ENCODE data around the gene PLCD4. TPM values are rescaled to one million over a fixed set of nuclear protein-coding genes. Genes with fewer than 3 reads are reported as not detected.

PLCD4 gene
- total and polyA plus RNA-seq, 10 of the 15 experiments (the other 5 are each of a cell fraction or from before 2014, with no cell fraction given), result under 0.01 to 1.5 (median 0.23) TPM; not detected in 2

Small RNA genes lying within 50 kb of the gene (small RNA-seq; reads per million reads assigned to genes)
- not detected for gene RNU6-136P

Other genes starting within 250 kb of the PLCD4 start
Only the 7 nearest of the 12 such genes appear.
- 9.7 and 10.2 TPM in 2 replicates for gene USP37, start 39.5 kb upstream of the PLCD4 start, total RNA-seq (2014; rRNA removed)
- 16.0 and 16.3 TPM in 2 replicates for gene USP37, start 39.5 kb upstream of the PLCD4 start, total RNA-seq (2014; rRNA removed; fragmentation: Illumina TruSeq; extraction: Trizol)
- 15.6 and 18.6 TPM in 2 replicates for gene USP37, start 39.5 kb upstream of the PLCD4 start, total RNA-seq (2021)
- 14.4 and 23.6 TPM in 2 replicates for gene USP37, start 39.5 kb upstream of the PLCD4 start, polyA plus RNA-seq (2011; rRNA removed)
- 10.2 and 12.5 TPM in 2 replicates for gene USP37, start 39.5 kb upstream of the PLCD4 start, polyA plus RNA-seq (2014; fragmentation: Illumina TruSeq; extraction: Trizol)
- gene USP37, start 39.5 kb upstream of the PLCD4 start, polyA plus RNA-seq (2014; fragmentation: Nextera tagmentation; extraction: Ambion mirVana), result 1 to 10 TPM; 2.8 to 4.1 TPM
- 5.7 and 6.6 TPM in 2 replicates for gene USP37, start 39.5 kb upstream of the PLCD4 start, polyA plus RNA-seq (2014; rRNA removed)
- gene USP37, start 39.5 kb upstream of the PLCD4 start, polyA plus RNA-seq (2016; fragmentation: Nextera tagmentation; extraction: Ambion mirVana), result 10 to 100 TPM; 10.7 to 10.8 TPM
- 105 and 115 TPM in 2 replicates for gene CNOT9, start 39.1 kb upstream of the PLCD4 start, total RNA-seq (2014; rRNA removed)
- 82.1 and 83.8 TPM in 2 replicates for gene CNOT9, start 39.1 kb upstream of the PLCD4 start, total RNA-seq (2014; rRNA removed; fragmentation: Illumina TruSeq; extraction: Trizol)
- gene CNOT9, start 39.1 kb upstream of the PLCD4 start, total RNA-seq (2021), result 95.3 and 105 TPM in 2 replicates
- gene CNOT9, start 39.1 kb upstream of the PLCD4 start, polyA plus RNA-seq (2011; rRNA removed), result 172 and 197 TPM in 2 replicates
- gene CNOT9, start 39.1 kb upstream of the PLCD4 start, polyA plus RNA-seq (2014; fragmentation: Illumina TruSeq; extraction: Trizol), result 94.1 and 94.3 TPM in 2 replicates
- 10 to 100 TPM; 51.0 to 58.5 TPM for gene CNOT9, start 39.1 kb upstream of the PLCD4 start, polyA plus RNA-seq (2014; fragmentation: Nextera tagmentation; extraction: Ambion mirVana)
- gene CNOT9, start 39.1 kb upstream of the PLCD4 start, polyA plus RNA-seq (2014; rRNA removed), result 74.9 and 87.2 TPM in 2 replicates
- 100 to 1,000 TPM; 102 to 114 TPM for gene CNOT9, start 39.1 kb upstream of the PLCD4 start, polyA plus RNA-seq (2016; fragmentation: Nextera tagmentation; extraction: Ambion mirVana)
- gene ZNF142, start 51.7 kb downstream of the PLCD4 start, total RNA-seq (2014; rRNA removed), result 16.6 and 21.7 TPM in 2 replicates
- gene ZNF142, start 51.7 kb downstream of the PLCD4 start, total RNA-seq (2014; rRNA removed; fragmentation: Illumina TruSeq; extraction: Trizol), result 8.5 and 10.0 TPM in 2 replicates
- gene ZNF142, start 51.7 kb downstream of the PLCD4 start, total RNA-seq (2021), result 33.8 and 40.9 TPM in 2 replicates
- gene ZNF142, start 51.7 kb downstream of the PLCD4 start, polyA plus RNA-seq (2011; rRNA removed), result 2.1 and 4.5 TPM in 2 replicates
- gene ZNF142, start 51.7 kb downstream of the PLCD4 start, polyA plus RNA-seq (2014; fragmentation: Illumina TruSeq; extraction: Trizol), result 7.2 and 16.3 TPM in 2 replicates
- 1 to 10 TPM; 1.3 to 2.4 TPM for gene ZNF142, start 51.7 kb downstream of the PLCD4 start, polyA plus RNA-seq (2014; fragmentation: Nextera tagmentation; extraction: Ambion mirVana)
- 13.8 and 17.1 TPM in 2 replicates for gene ZNF142, start 51.7 kb downstream of the PLCD4 start, polyA plus RNA-seq (2014; rRNA removed)
- 10 to 100 TPM; 19.9 to 21.1 TPM for gene ZNF142, start 51.7 kb downstream of the PLCD4 start, polyA plus RNA-seq (2016; fragmentation: Nextera tagmentation; extraction: Ambion mirVana)
- 35.1 and 53.7 TPM in 2 replicates for gene BCS1L, start 51.8 kb downstream of the PLCD4 start, total RNA-seq (2014; rRNA removed)
- 33.2 and 40.4 TPM in 2 replicates for gene BCS1L, start 51.8 kb downstream of the PLCD4 start, total RNA-seq (2014; rRNA removed; fragmentation: Illumina TruSeq; extraction: Trizol)
- 49.0 and 55.8 TPM in 2 replicates for gene BCS1L, start 51.8 kb downstream of the PLCD4 start, total RNA-seq (2021)
- 42.2 and 61.3 TPM in 2 replicates for gene BCS1L, start 51.8 kb downstream of the PLCD4 start, polyA plus RNA-seq (2011; rRNA removed)
- gene BCS1L, start 51.8 kb downstream of the PLCD4 start, polyA plus RNA-seq (2014; fragmentation: Illumina TruSeq; extraction: Trizol), result 28.9 and 46.1 TPM in 2 replicates
- 10 to 100 TPM; 77.1 to 77.8 TPM for gene BCS1L, start 51.8 kb downstream of the PLCD4 start, polyA plus RNA-seq (2014; fragmentation: Nextera tagmentation; extraction: Ambion mirVana)
- 69.2 and 76.5 TPM in 2 replicates for gene BCS1L, start 51.8 kb downstream of the PLCD4 start, polyA plus RNA-seq (2014; rRNA removed)
- 100 to 1,000 TPM in 1 of 2 experiments, 10 to 100 TPM in 1; 92.5 to 114 TPM for gene BCS1L, start 51.8 kb downstream of the PLCD4 start, polyA plus RNA-seq (2016; fragmentation: Nextera tagmentation; extraction: Ambion mirVana)
- gene RNF25, start 64.1 kb downstream of the PLCD4 start, total RNA-seq (2014; rRNA removed), result 45.2 and 45.3 TPM in 2 replicates
- gene RNF25, start 64.1 kb downstream of the PLCD4 start, total RNA-seq (2014; rRNA removed; fragmentation: Illumina TruSeq; extraction: Trizol), result 29.3 and 30.0 TPM in 2 replicates
- 20.6 and 25.3 TPM in 2 replicates for gene RNF25, start 64.1 kb downstream of the PLCD4 start, total RNA-seq (2021)
- 38.2 and 70.4 TPM in 2 replicates for gene RNF25, start 64.1 kb downstream of the PLCD4 start, polyA plus RNA-seq (2011; rRNA removed)
- 27.9 and 35.7 TPM in 2 replicates for gene RNF25, start 64.1 kb downstream of the PLCD4 start, polyA plus RNA-seq (2014; fragmentation: Illumina TruSeq; extraction: Trizol)
- gene RNF25, start 64.1 kb downstream of the PLCD4 start, polyA plus RNA-seq (2014; fragmentation: Nextera tagmentation; extraction: Ambion mirVana), result 1 to 10 TPM; 1.3 to 6.9 TPM
- 35.3 and 38.0 TPM in 2 replicates for gene RNF25, start 64.1 kb downstream of the PLCD4 start, polyA plus RNA-seq (2014; rRNA removed)
- 10 to 100 TPM; 24.6 to 27.4 TPM for gene RNF25, start 64.1 kb downstream of the PLCD4 start, polyA plus RNA-seq (2016; fragmentation: Nextera tagmentation; extraction: Ambion mirVana)
- gene STK36, start 64.2 kb downstream of the PLCD4 start, total RNA-seq (2014; rRNA removed), result 12.3 and 18.4 TPM in 2 replicates
- gene STK36, start 64.2 kb downstream of the PLCD4 start, total RNA-seq (2014; rRNA removed; fragmentation: Illumina TruSeq; extraction: Trizol), result 6.8 and 7.5 TPM in 2 replicates
- 17.0 and 20.0 TPM in 2 replicates for gene STK36, start 64.2 kb downstream of the PLCD4 start, total RNA-seq (2021)
- 15.6 and 22.8 TPM in 2 replicates for gene STK36, start 64.2 kb downstream of the PLCD4 start, polyA plus RNA-seq (2011; rRNA removed)
- 13.6 and 18.0 TPM in 2 replicates for gene STK36, start 64.2 kb downstream of the PLCD4 start, polyA plus RNA-seq (2014; fragmentation: Illumina TruSeq; extraction: Trizol)
- 1 to 10 TPM; 4.0 to 7.3 TPM for gene STK36, start 64.2 kb downstream of the PLCD4 start, polyA plus RNA-seq (2014; fragmentation: Nextera tagmentation; extraction: Ambion mirVana)
- 17.5 and 19.1 TPM in 2 replicates for gene STK36, start 64.2 kb downstream of the PLCD4 start, polyA plus RNA-seq (2014; rRNA removed)
- 10 to 100 TPM; 15.2 to 18.1 TPM for gene STK36, start 64.2 kb downstream of the PLCD4 start, polyA plus RNA-seq (2016; fragmentation: Nextera tagmentation; extraction: Ambion mirVana)
- 22.3 and 31.7 TPM in 2 replicates for gene TTLL4, start 102.9 kb downstream of the PLCD4 start, total RNA-seq (2014; rRNA removed)
- gene TTLL4, start 102.9 kb downstream of the PLCD4 start, total RNA-seq (2014; rRNA removed; fragmentation: Illumina TruSeq; extraction: Trizol), result 20.4 and 20.7 TPM in 2 replicates
- gene TTLL4, start 102.9 kb downstream of the PLCD4 start, total RNA-seq (2021), result 49.1 and 51.7 TPM in 2 replicates
- gene TTLL4, start 102.9 kb downstream of the PLCD4 start, polyA plus RNA-seq (2011; rRNA removed), result 35.9 and 50.8 TPM in 2 replicates
- 62.7 and 63.1 TPM in 2 replicates for gene TTLL4, start 102.9 kb downstream of the PLCD4 start, polyA plus RNA-seq (2014; fragmentation: Illumina TruSeq; extraction: Trizol)
- gene TTLL4, start 102.9 kb downstream of the PLCD4 start, polyA plus RNA-seq (2014; fragmentation: Nextera tagmentation; extraction: Ambion mirVana), result 10 to 100 TPM; 16.6 to 18.7 TPM
- 34.1 and 35.7 TPM in 2 replicates for gene TTLL4, start 102.9 kb downstream of the PLCD4 start, polyA plus RNA-seq (2014; rRNA removed)
- 10 to 100 TPM; 27.5 to 38.0 TPM for gene TTLL4, start 102.9 kb downstream of the PLCD4 start, polyA plus RNA-seq (2016; fragmentation: Nextera tagmentation; extraction: Ambion mirVana)

All from GM12878 (cell line).